ENCODE results near the gene ZSWIM3. TPM values are rescaled to one million over a fixed set of nuclear protein-coding genes. Genes with fewer than 3 reads are reported as not detected.

ZSWIM3 gene
- polyA plus RNA-seq, 1 donor from 2014 or later: 14.3 TPM

DNA sequence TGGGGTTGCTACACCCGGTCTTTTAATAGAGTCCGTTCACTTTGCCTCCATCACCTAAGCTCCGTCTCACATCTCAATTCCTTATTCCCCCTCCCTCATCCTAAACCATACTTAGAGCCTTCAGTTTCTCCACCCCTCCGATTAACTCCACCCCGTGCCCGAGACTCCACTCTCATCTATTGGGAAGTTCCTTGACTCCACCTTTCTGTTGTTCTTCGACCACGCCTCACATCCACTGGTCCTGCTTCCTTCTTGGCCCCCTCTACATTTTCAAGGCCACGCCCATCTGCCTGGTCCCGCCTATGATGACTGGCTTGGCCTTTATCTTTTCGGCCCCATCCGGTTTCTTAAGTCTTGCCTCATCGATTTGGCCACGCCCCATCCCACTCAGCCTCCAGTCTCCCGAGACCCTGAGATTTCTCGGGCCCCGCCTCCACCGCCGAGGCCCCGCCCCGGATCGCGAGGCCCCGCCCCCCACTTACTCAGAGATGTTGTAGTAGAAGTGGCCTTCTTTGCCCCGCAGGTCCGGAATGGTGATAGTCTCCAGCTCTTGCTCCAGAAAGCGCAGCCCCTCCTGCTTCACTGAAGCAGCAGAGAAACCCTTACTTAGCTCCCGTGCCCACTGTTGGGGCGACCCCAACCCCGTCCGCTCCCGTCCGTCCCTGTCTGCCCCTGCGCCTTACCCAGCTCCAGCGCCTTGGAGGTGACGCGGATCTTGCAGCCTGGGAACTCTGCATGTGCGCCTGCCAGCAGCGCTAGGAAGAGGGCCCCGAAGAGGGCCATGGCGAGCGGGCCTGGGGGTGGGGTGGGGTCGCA lies 53.5 kb downstream of the ZSWIM3 start:
- Histone ChIP-seq H3K27ac (ENCODE audit: low read length) (peak overlapping the region; percentile 19), H3K9me3 (ENCODE audit: low read length) (no peaks in the 10 kb centered on the region), H3K9ac (ENCODE audit: low read length) (peak overlapping the region; percentile 31), H4K20me1 (ENCODE audit: insufficient read depth) (no peaks in the 10 kb centered on the region), H3K27me3 (ENCODE audit: insufficient read depth, low read depth, low read length) (no peaks in the 10 kb centered on the region), H3K4me2 (ENCODE audit: low read length) (peak overlapping the region; percentile 51), H3K36me3 (ENCODE audit: insufficient read depth, low read length) (no peaks in the 10 kb centered on the region), H3K4me3 (ENCODE audit: low read length) (peak overlapping the region; percentile 64), H3F3A (ENCODE audit: insufficient read depth, low read length, poor library complexity, severe bottlenecking) (no peaks in the 10 kb centered on the region), H3K79me2 (replicated peaks; ENCODE audit: insufficient read depth, low read length) (no peaks in the 10 kb centered on the region), H3K9me2 (ENCODE audit: insufficient read depth, low read length) (no peaks in the 10 kb centered on the region), H2AFZ (ENCODE audit: low read depth, low read length) (peak overlapping the region; percentile 27)
- no peak for TF ChIP-seq EP300 (conservative IDR thresholded peaks at IDR 0.05; ENCODE audit: poor library complexity, severe bottlenecking)
- TF ChIP-seq SMC3 (conservative IDR thresholded peaks at IDR 0.05; ENCODE audit: poor library complexity): no peak
- peak; percentile 11 for TF ChIP-seq MXI1 (conservative IDR thresholded peaks at IDR 0.05; ENCODE audit: poor library complexity, severe bottlenecking)

DNA sequence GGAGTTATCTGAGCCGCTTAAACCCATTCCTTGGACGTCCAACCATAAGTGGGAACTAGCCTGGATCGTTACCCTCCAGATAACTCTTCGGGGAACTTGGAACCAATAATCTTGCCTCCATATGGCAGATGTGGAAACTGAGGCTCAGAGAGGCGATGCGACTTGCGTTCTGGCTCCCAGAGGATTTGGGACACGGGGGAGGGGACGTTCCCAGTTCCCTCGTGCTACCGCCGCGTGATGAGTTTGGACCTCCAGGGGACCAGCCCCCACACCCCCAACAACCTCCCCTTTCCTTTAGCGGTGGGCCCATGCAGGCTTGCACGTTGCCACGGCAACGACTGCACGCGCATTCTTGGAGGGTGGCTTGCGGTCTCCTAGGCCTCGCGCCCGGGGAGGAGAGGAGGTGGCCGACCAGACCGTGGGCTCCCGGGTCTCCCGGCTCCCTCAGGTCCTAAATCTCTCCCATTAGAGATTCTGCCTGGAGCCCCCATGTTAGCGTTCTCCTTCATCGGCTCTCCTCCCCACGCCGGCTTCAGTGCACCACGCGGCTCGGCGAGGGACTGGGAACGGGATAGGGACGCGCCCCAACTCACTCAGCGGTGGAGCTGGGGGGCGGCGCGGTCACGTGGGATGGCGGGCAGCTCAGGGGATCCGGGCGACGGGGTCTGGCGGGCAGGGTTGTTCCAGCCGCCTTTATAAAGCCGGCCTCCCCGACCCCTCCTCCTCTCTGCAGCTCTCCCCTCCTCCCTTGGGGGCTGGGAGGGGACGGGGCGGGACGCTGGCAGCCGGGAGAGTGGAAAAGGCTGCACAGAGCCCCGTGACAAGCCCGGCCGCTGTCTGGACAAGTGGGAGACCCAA lies 54.3 kb downstream of the ZSWIM3 start, which contains the start of gene PLTP:
TSS of gene PLTP (minus strand) at position 670 of the 858 bp plus-strand sequence. CDS start 703 bp downstream, outside the sequence.
- Histone ChIP-seq H3K9me2 (ENCODE audit: insufficient read depth, low read length) (no peaks in the 10 kb centered on the region), H3K9me3 (ENCODE audit: low read length) (no peaks in the 10 kb centered on the region), H4K20me1 (ENCODE audit: insufficient read depth) (no peaks in the 10 kb centered on the region), H3K27me3 (ENCODE audit: insufficient read depth, low read depth, low read length) (no peaks in the 10 kb centered on the region), H3F3A (ENCODE audit: insufficient read depth, low read length, poor library complexity, severe bottlenecking) (no peaks in the 10 kb centered on the region), H3K79me2 (replicated peaks; ENCODE audit: insufficient read depth, low read length) (no peaks in the 10 kb centered on the region), H3K9ac (ENCODE audit: low read length) (peak within 1 kb of the TSS; percentile 50), H3K36me3 (ENCODE audit: insufficient read depth, low read length) (no peaks in the 10 kb centered on the region), H3K27ac (ENCODE audit: low read length) (peak within 1 kb of the TSS; percentile 19), H3K4me2 (ENCODE audit: low read length) (peak within 1 kb of the TSS; percentile 51), H3K4me3 (ENCODE audit: low read length) (peak within 1 kb of the TSS; percentile 64), H2AFZ (ENCODE audit: low read depth, low read length) (peak within 1 kb of the TSS; percentile 27)
- no peak for TF ChIP-seq REST (IDR thresholded peaks at IDR 0.05; ENCODE audit: borderline replicate concordance)
- no peak for TF ChIP-seq RAD21 (conservative IDR thresholded peaks at IDR 0.05)
- peak; percentile 73 for TF ChIP-seq MXI1 (conservative IDR thresholded peaks at IDR 0.05; ENCODE audit: poor library complexity, severe bottlenecking)
- no peak for TF ChIP-seq TAF1 (IDR thresholded peaks at IDR 0.05; ENCODE audit: low read depth)
- TF ChIP-seq SMC3 (conservative IDR thresholded peaks at IDR 0.05; ENCODE audit: poor library complexity): no peak
- TF ChIP-seq EZH2 (IDR thresholded peaks at IDR 0.05; ENCODE audit: borderline replicate concordance, insufficient read depth, low read length, poor library complexity, severe bottlenecking): no peak
- TF ChIP-seq EP300 (conservative IDR thresholded peaks at IDR 0.05; ENCODE audit: poor library complexity, severe bottlenecking): no peak
- no peak for TF ChIP-seq POLR2AphosphoS5 (IDR thresholded peaks at IDR 0.05)

Measured in neural cell (in vitro differentiated cells).